Activated CD4-positive, alpha-beta T cell treated with anti-CD3 and anti-CD28 coated beads for 1 hour (primary cell): Measurements from ENCODE around the gene CUX1.
"Not testable (repeated sequence)": the region's sequence is repeated elsewhere in the genome, so short reads cannot be mapped to it uniquely, and the experiment has no call there.

Source experiments
- DNase-seq: peaks from one replicate; pipeline ENCODE4 v3.0.0-alpha.2; 2020

CUX1 gene

DNA sequence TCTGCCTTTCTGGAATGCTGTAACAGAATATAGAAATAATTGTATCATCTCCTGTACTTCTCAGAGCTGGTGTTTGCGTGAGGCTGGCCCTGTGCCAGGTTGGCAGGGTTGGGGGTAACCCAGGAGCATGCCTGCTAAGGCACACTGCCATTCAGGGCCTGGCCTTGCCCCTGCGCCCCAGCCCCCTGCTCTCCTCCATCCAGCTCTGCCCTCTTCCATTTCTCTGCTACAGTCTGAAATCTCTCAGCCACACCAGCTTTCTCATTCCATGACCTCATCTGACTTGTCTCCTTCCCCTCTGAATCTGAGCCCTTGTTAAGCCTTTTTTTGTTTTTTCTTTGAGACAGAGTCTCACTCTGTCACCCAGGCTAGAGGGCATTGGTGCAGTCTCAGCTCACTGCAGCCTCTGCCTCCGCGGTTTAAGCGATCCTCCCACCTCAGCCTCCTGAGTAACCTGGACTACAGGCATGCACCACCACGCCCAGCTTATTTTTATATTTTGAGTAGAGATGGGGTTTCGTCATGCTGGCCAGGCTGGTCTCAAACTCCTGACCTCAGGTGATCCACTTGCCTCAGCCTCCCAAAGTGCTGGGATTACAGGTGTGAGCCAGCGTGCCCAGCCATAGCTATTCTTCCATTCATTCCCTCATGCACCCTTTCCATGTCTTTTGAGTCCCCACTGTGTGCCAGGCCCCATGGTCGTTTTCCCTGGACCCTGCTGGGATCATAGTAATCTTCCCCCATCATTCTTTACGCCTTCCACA is 206.8 kb downstream of the CUX1 start:
- DNase-seq, result no peak

DNA sequence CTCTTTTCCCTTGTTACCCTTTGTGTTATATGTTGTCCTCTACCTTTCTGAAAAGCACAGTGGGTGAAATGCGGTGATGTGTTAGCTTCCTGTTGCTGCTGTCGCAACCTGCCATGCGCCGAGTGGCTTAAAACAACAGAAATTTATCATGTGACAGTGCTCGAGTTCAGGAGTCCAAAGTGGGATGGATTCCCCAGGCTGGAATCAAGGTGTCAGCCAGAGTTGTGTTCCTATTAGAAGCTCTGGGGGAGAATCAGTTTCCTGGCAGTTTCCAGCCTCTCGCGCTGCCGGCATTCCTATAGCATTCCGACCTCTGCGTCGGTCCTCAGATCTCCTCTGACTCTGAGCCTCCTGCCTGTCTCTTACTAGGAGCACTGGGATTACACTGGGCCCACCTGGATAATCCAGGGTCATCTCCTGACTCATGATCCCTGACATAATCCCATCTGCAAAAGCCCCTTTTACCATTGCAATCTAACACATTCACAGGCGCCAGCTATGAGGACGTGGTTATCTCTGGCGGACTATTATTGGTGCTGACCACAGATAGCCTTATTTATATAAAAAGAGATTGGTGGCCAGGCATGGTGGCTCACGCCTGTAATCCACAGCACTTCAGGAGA is 207.5 kb downstream of the CUX1 start:
- DNase-seq, result no peak

DNA sequence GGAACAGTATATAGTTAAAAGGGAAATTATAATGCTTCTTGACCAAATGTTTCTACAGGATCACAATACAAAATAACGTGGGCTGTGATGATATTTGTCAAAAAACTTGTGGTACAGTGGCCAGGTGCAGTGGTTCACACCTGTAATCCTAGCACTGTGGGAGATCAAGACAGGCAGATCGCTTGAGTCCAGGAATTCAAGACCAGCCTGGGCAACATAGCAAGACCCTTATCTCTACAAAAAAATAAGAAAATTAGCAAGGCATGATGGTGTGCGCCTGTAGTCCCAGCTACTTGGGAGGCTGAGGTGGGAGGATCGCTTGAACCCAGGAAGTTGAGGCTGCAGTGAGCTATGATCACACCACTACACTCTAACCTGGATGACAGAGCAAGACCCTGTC is 208.4 kb downstream of the CUX1 start:
- DNase-seq, result not testable (repeated sequence)

DNA sequence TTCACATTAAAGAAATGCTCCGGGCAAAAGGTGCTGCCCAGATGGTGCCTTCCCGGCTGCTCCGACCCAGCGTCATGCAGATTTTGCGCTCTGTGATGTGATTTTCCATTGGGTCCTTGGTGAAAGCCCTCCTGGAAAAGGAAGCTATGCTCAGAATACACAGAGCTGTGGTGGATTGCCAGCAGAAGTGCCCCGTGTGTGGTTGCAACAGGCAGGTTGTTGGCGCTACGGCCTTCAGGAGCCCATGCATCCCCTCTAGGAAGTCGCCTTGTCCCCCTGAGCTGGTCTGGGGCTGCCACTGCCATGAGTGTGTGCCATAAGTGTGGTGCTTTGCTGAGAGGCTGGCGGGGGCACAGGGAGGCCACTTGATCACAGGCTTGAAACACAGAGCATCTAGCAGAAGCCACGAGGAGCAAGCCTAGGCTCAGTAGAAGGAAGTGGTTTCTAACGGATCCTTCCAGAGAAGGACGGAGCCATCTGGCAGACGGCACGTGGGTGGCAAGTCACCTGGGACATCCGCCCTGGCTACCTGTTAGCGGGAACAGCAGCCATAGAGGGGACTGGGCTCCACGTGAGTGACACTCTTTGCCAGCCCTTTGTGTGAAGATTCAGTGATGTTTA is 210.9 kb downstream of the CUX1 start:
- DNase-seq, result no peak

- DNase-seq, result no peak
Measured at GRCh38 chr7:102029616-102030015, 212.2 kb downstream of the CUX1 start.

GRCh38 chr7:102030696-102031095 is 213.3 kb downstream of the CUX1 start:
- DNase-seq, result no peak

GRCh38 chr7:102036958-102037357 is 219.5 kb downstream of the CUX1 start:
- DNase-seq, result no peak

GRCh38 chr7:102039706-102040105 is 222.3 kb downstream of the CUX1 start:
- no peak for DNase-seq

- no peak for DNase-seq
Measured at GRCh38 chr7:102040569-102040968, 223.1 kb downstream of the CUX1 start.

GRCh38 chr7:102042016-102042656 is 224.7 kb downstream of the CUX1 start:
- no peak for DNase-seq

DNA sequence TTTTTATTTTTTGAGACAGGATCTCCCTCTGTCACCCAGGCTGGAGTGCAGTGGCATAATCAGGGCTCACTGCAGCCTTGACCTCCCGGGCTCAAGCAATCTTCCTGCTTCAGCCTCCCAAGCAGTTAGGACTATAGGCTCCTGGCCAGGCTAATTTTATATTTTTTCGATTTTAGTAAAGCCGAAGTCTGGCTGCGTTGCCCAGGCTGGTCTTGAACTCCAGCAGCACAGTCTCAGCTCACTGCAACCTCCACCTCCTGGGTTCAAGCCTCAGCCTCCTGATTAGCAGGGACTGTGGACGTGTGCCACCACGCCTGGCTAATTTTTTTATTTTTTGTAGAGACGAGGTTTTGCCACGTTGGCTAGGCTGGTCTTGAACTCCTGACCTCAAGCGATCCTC is 225.4 kb downstream of the CUX1 start:
- DNase-seq, result not testable (repeated sequence)

- DNase-seq, result no peak
Measured at GRCh38 chr7:102044641-102044983, 227.2 kb downstream of the CUX1 start.

DNA sequence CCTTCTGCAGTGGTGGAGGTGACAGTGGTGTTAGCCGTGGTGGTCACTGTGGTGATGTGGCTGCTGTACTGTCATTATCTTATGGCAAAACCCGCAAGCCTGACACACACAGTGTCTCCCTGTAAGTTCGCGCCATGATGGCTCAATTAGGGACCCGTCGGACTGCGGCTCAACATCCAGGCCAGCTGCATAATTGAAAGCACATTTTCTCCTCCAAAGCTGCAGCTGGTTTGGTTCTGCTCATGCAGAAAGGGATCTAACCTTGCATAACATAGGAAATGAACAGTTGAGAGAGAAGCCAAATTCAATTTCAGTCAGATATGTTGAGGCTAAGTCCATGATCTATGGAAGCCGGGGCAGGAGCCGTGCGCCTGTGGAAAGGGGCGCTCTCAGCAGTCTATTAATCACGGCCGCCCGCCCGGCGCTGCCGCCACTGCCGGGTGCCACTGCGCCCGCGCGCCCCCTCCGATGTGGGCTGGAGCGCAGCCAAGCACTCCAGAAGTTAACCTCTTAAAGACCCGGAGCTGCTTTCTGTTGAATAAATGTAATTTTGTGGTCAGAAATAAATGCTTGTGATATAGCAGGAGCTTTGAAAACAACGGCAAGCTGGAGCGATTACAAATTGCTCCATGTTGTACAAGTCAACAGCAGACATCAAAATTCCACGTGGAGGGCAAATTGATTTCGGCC is 227.7 kb downstream of the CUX1 start:
- DNase-seq, result no peak

GRCh38 chr7:102045681-102046372 is 228.4 kb downstream of the CUX1 start:
- no peak for DNase-seq

DNA sequence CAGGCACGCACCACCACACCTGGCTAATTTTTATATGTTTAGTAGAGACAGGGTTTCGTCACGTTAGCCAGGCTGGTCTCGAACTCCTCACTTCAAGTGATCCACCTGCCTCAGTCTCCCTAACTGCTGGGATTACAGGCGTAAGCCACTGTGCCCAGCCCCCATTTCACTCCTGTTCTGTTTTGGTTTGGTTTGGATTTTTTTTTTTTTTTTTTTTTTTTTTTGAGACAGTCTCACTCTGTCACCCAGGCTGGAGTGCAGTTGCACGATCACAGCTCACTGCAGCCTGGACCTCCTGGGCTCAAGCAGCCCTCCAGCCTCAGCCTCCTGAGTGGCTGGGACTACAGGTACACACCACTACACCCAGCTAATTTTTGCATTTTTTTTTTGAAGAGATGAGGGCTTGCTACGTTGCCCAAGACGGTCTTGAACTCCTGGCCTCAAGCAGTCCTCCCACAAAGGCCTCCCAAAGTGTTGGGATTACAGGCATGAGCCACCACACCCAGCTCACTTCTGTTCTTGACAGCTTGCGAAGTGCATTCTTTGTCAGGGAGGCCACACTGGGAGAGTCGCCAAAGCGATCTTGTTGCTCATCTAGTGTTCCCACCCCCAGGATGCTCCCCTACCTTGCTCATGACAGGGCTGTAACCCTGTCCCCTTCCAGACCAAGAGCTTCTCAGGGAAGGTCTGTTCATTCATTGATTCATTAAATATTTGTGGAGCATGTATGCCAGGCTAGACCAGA is 229.1 kb downstream of the CUX1 start:
- DNase-seq, result no peak

GRCh38 chr7:102047167-102047566 is 229.7 kb downstream of the CUX1 start:
- DNase-seq, result no peak

DNA sequence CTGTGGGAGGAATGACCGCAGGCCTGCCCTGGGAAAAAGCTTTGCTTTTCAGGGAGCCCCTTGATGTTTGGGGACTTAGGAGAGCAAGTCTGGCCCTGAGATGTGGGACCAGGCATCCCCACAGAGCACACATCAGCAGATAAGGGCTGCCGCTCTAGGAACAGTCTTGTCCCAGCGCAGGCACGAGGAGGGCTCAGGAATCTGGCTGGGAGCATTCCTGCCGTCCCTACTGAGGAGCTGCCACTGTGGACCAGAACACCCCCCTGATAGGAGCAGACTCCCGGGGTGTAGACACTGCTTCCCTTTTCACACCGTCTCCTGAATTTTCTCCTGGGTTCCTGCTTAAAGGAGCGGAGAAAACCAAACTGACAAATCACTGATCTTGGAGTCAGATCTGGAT is 232.3 kb downstream of the CUX1 start:
- no peak for DNase-seq

GRCh38 chr7:102050864-102051460 is 233.5 kb downstream of the CUX1 start:
- DNase-seq, result no peak

DNA sequence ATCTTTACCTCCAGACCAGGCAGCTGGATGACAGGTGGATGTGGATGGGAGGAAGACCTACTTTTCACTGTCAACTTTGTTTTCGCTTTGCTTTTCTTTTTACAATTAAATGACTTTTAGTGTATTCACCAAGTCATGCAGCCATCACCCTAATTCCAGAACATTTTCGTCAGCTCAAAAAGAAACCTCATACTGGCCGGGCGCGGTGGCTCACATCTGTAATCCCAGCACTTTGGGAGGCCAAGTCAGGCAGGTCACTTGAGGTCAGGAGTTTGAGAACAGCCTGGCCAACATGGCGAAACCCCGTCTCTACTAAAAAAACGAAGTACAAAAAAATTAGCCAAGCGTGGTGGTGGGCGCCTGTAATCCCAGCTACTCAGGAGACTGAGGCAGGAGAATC is 234.3 kb downstream of the CUX1 start:
- not testable (repeated sequence) for DNase-seq

DNA sequence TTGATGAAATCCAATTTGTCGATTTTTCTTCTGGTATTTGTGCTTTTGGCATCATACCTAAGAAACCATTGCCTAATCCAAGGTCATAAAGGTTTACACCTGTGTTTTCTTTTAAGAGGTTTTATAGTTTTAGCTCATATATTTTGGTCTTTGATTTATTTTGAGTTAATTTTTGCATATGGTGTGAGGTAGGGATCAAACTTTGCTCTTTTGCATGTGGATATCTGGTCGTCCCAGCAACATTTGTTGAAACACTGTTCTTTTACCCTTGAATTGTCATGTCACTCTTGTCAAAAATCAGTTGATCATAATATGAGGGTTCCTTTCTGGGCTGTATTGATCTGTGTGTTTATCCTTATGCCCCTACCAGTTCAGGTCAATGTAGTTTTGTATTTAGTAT is 236.7 kb downstream of the CUX1 start:
- DNase-seq, result no peak

DNA sequence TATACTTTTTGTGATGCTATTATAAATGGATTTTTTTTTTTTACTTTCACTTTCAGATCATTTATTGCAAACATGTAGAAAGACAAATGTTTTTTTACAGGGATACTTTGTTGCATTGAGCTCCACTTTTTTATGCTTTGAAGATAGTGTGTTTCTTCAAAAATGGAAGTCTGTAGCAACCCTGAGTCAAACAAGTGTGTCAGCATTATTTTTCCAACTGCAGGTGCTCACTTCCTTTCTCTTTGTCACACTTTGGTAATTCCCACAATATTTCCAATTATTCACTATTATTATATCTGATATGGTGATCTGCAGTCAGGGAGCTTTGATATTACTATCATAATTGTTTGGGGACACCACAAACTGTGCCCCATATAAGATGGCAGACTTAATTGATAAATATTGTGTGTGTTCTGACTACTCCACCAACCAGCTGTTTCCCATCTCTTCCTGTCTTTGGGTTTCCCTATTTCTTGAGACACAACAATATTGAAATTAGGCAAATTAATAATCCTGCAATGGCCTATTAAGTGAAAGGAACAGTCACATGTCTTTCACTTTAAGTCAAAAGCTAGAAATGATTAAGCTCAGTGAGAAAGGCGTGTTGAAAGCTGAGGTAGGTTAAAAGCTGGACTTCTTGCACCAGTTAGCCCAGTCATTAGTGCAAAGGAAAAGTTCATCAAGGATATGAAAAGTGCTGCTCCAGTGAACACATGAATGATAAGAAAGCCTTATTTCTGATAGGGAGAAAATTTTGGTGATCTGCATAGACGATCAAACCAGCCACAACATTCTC is 238.0 kb downstream of the CUX1 start:
- no peak for DNase-seq
